Measurements from ENCODE around the gene AKNA. TPM values are rescaled to one million over a fixed set of nuclear protein-coding genes. Genes with fewer than 3 reads are reported as not detected.
A peak's percentile ranks its signal among the peaks of the same experiment; 100 is the strongest.

The AKNA gene
- total RNA-seq, 1 donor from 2014 or later, result 16.6 TPM

DNA sequence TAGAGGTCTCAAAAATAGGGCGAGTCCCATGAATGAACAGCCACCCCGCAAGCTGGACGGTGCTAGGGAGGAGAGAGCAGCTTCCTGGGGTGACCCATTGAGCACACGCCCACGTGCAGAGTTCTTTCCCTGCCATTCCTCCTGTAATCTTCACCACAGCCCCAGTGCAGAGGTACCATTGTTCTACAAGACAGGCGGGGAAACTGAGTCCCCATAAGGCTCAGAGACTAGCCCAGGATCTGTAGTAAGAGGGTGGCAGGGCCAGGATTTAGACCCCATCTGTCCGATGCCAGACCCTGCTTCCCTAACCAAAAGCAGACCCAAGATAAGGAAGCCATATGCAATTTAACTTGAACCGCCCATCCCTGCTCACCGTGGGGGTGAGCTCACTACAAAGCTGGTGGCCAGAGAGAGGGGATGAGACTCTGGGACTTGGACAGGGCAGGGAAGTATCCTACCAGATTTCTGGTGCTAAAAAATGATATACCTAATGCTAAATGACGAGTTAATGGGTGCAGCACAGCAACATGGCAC is 101.6 kb downstream of the AKNA start:
- Mint-ChIP-seq H3K27ac (ENCODE audit: unreplicated experiment) (peak overlapping the region; percentile 65), H3K27me3 (ENCODE audit: low read depth) (no peaks in the 10 kb centered on the region)

DNA sequence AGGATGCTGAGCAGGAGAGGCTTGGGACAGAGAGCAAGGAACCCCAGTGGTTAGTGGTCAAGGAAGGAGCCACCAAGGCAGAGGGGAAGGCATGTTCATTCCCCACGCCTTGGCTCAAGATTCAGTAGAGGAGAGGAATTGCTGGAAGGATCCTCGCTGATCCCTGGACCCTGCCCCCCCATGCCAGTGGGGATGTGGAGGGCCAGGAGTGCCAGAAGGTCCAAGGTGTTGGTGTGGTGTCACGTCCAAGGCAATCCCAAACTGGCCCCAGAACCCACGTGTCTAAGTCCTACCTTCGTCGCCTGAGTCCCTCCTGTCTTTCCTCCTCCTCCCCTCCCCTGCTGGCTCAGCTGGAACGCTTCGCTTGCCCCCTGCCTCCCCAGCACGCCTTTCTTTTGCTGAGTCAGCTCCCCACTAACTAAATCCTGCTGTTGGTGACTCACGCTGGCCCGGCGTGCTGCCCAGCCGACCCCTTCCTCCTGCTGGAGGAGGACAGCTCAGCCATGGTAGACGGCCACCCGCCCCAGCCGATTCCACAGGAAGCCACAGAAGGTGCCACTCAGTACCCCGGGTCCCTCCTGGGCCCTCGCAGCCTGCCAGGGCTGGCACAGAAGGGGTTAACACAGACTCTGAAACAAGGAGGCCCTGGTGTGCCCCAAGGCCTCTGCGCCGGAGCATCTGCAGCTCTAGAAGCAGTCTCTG is 102.5 kb downstream of the AKNA start:
- DNase-seq (ENCODE audit: low read depth, low spot score), result no peak
- H3K4me1 Mint-ChIP-seq, result peaks cover 34% of the 10 kb centered on the region
- no peak overlapping the region for H3K27ac Mint-ChIP-seq (ENCODE audit: unreplicated experiment)
- no peaks in the 10 kb centered on the region for H3K36me3 Mint-ChIP-seq (ENCODE audit: low read depth)
- TF ChIP-seq, protein P1, sequence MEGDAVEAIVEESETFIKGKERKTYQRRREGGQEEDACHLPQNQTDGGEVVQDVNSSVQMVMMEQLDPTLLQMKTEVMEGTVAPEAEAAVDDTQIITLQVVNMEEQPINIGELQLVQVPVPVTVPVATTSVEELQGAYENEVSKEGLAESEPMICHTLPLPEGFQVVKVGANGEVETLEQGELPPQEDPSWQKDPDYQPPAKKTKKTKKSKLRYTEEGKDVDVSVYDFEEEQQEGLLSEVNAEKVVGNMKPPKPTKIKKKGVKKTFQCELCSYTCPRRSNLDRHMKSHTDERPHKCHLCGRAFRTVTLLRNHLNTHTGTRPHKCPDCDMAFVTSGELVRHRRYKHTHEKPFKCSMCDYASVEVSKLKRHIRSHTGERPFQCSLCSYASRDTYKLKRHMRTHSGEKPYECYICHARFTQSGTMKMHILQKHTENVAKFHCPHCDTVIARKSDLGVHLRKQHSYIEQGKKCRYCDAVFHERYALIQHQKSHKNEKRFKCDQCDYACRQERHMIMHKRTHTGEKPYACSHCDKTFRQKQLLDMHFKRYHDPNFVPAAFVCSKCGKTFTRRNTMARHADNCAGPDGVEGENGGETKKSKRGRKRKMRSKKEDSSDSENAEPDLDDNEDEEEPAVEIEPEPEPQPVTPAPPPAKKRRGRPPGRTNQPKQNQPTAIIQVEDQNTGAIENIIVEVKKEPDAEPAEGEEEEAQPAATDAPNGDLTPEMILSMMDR (conservative IDR thresholded peaks at IDR 0.05), result no peak
- no peaks in the 10 kb centered on the region for H3K9me3 Mint-ChIP-seq
- H3K27me3 Mint-ChIP-seq (ENCODE audit: low read depth), result no peaks in the 10 kb centered on the region
- H3K4me3 Mint-ChIP-seq, result no peak overlapping the region

More for the DNA sequence above, 101.6 kb downstream of the AKNA start:
- Mint-ChIP-seq H3K9me3 (no peaks in the 10 kb centered on the region), H3K4me1 (peaks cover 33% of the 10 kb centered on the region), H3K36me3 (ENCODE audit: low read depth) (peaks cover 2% of the 10 kb centered on the region), H3K4me3 (no peak overlapping the region)
- TF ChIP-seq, protein P1 (conservative IDR thresholded peaks at IDR 0.05), result no peak
- no peak for DNase-seq (ENCODE audit: low read depth, low spot score)

DNA sequence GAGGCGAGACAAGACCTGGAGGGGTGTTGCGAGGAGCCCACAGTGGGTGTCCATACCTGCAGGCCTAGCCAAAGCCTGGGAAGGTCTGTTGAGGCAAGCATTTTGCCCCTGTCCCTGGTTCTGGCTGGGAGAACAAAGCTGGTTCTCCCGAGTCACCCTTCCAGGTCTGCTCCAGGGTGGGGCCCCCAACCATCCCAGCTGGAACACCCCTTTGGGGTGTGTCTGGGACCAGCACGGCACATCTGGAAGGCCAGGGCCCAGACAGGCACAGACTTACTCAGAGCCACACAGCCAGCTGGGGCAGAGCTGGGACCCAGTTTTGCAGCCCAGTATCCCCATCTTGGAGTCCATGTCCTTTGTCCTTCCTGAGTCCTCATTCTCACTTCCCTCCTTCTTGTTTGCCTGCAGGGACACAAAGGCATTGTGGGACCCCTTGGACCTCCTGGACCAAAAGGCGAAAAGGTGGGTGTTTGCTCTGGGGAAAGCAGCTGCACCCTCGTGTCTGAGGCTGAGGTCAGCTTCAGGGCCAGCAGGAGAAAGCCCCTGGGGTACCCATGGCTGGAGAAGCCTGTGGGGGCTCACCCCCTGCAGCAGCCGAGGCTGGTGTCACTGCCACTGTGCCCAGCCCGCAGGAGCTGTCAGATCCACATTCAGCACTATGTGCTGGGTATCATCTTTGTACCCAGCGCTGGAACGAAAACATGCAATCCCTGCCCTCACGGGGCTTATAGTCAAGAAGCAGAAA is 103.3 kb downstream of the AKNA start:
- H3K27me3 Mint-ChIP-seq (ENCODE audit: low read depth), result no peaks in the 10 kb centered on the region
- no peaks in the 10 kb centered on the region for H3K36me3 Mint-ChIP-seq (ENCODE audit: low read depth)
- H3K4me1 Mint-ChIP-seq, result peaks cover 34% of the 10 kb centered on the region
- H3K27ac Mint-ChIP-seq (ENCODE audit: unreplicated experiment), result no peak overlapping the region
- H3K4me3 Mint-ChIP-seq, result no peak overlapping the region
- no peaks in the 10 kb centered on the region for H3K9me3 Mint-ChIP-seq
- TF ChIP-seq, protein P1 (conservative IDR thresholded peaks at IDR 0.05), result no peak
- DNase-seq (ENCODE audit: low read depth, low spot score), result no peak

Other genes starting within 250 kb of the AKNA start
- gene COL27A1, start 232.4 kb downstream of the AKNA start, total RNA-seq, result 15.3 and 20.3 TPM in 2 replicates
- not detected in 2 replicates for gene ORM1, start 64.9 kb downstream of the AKNA start, total RNA-seq
- not detected in 2 replicates for gene ORM2, start 58.1 kb downstream of the AKNA start, total RNA-seq
- 8.9 and 9.5 TPM in 2 replicates for gene WHRN, start 117.5 kb upstream of the AKNA start, total RNA-seq
- gene ATP6V1G1, start 199.8 kb upstream of the AKNA start, total RNA-seq, result 111 and 112 TPM in 2 replicates
- gene TMEM268, start 223.3 kb upstream of the AKNA start, total RNA-seq, result 9.3 and 9.8 TPM in 2 replicates